Osteoblast (primary cell): ENCODE results near the gene TRPV3. TPM values are rescaled to one million over a fixed set of nuclear protein-coding genes. Genes with fewer than 3 reads are reported as not detected.
A peak's percentile ranks its signal among the peaks of the same experiment; 100 is the strongest.
"Not testable (repeated sequence)": the region's sequence is repeated elsewhere in the genome, so short reads cannot be mapped to it uniquely, and the experiment has no call there.

Experiments
- DNase-seq: peaks from one replicate; pipeline ENCODE4 v3.0.0; 2011; ENCODE audit warnings: low spot score, mixed read lengths; ENCODE audit not compliant: insufficient read length; ENCODE audit errors: missing footprints
- H2AFZ ChIP-seq: 2 replicates; pipeline ENCODE4 v1.6.0; 2011; ENCODE audit warnings: mild to moderate bottlenecking, low read length
- H3K27ac ChIP-seq: 2 replicates; pipeline ENCODE4 v1.5.1; 2011; ENCODE audit warnings: mild to moderate bottlenecking, low read depth, low read length, moderate library complexity
- H3K27me3 ChIP-seq: 2 replicates; pipeline ENCODE4 v1.6.0; 2012; ENCODE audit warnings: mild to moderate bottlenecking, control low read depth, inconsistent platforms, low read length, moderate library complexity; ENCODE audit not compliant: insufficient read depth
- H3K36me3 ChIP-seq: 2 replicates; pipeline ENCODE4 v1.5.1; 2011; ENCODE audit warnings: mild to moderate bottlenecking, low read length, control low read depth, moderate library complexity; ENCODE audit not compliant: insufficient read depth
- H3K4me1 ChIP-seq: 2 replicates; pipeline ENCODE4 v1.5.1; 2011; ENCODE audit warnings: mild to moderate bottlenecking, low read length, control low read depth, moderate library complexity; ENCODE audit not compliant: insufficient read depth
- H3K4me2 ChIP-seq: 2 replicates; pipeline ENCODE4 v1.6.0; 2011; ENCODE audit warnings: mild to moderate bottlenecking, low read length; ENCODE audit not compliant: insufficient read depth
- H3K4me3 ChIP-seq: fragments of 200-600 bp; sonication (generic); 3 replicates; pipeline ENCODE4 v1.5.1; 2012; ENCODE audit warnings: mild to moderate bottlenecking, low read length, inconsistent platforms; ENCODE audit not compliant: insufficient read depth
- H3K79me2 ChIP-seq: 2 replicates; pipeline ENCODE4 v1.6.0; 2012; ENCODE audit warnings: mild to moderate bottlenecking, low read length, control low read depth, inconsistent platforms; ENCODE audit not compliant: insufficient read depth
- H3K9me3 ChIP-seq: 2 replicates; pipeline ENCODE4 v1.5.1; 2011; ENCODE audit warnings: low read depth, low read length, control low read depth
- H4K20me1 ChIP-seq: 2 replicates; pipeline ENCODE4 v1.6.0; 2012; ENCODE audit warnings: mild to moderate bottlenecking, low read length, control low read depth; ENCODE audit not compliant: insufficient read depth
- CTCF ChIP-seq: IDR thresholded peaks from 2 replicates; pipeline ENCODE4 v1.5.1; 2011; ENCODE audit warnings: mild to moderate bottlenecking, low read depth, low read length, moderate library complexity; ENCODE audit errors: extremely low read depth
- total RNA-seq: library from RNA; depleted of rRNA; stranded (reverse); fragments of >200 nt; gene quantifications from 2 replicates; pipeline ENCODE4 v1.2.3, GENCODE V29; 2012

Gene TRPV3
- total RNA-seq, 1 donor: 0.36 TPM

GRCh38 chr17:3569534-3570137, 12.0 kb upstream of the TRPV3 start:
- Histone ChIP-seq H3K4me3 (no peak overlapping the region), H3K9me3 (no peaks in the 10 kb centered on the region), H3K4me1 (no peaks in the 10 kb centered on the region), H2AFZ (no peak overlapping the region), H3K79me2 (no peaks in the 10 kb centered on the region), H3K27me3 (no peaks in the 10 kb centered on the region), H3K36me3 (no peaks in the 10 kb centered on the region), H3K27ac (no peak overlapping the region), H4K20me1 (no peaks in the 10 kb centered on the region), H3K4me2 (no peak overlapping the region)
- peak; percentile 51 for DNase-seq
- no peak for TF ChIP-seq CTCF

GRCh38 chr17:3566551-3566950, 8.9 kb upstream of the TRPV3 start:
- no peaks in the 10 kb centered on the region for H3K4me1 ChIP-seq
- H4K20me1 ChIP-seq: no peaks in the 10 kb centered on the region
- H3K9me3 ChIP-seq: no peaks in the 10 kb centered on the region
- no peak overlapping the region for H3K4me3 ChIP-seq
- DNase-seq: peak; percentile 55
- no peaks in the 10 kb centered on the region for H3K36me3 ChIP-seq
- no peak overlapping the region for H3K4me2 ChIP-seq
- H2AFZ ChIP-seq: no peak overlapping the region
- no peak overlapping the region for H3K27ac ChIP-seq
- H3K27me3 ChIP-seq: no peaks in the 10 kb centered on the region
- no peak for TF ChIP-seq CTCF
- no peaks in the 10 kb centered on the region for H3K79me2 ChIP-seq

- TF ChIP-seq CTCF: no peak
- H3K79me2 ChIP-seq: no peaks in the 10 kb centered on the region
- no peaks in the 10 kb centered on the region for H3K4me1 ChIP-seq
- no peaks in the 10 kb centered on the region for H3K9me3 ChIP-seq
- H3K36me3 ChIP-seq: no peaks in the 10 kb centered on the region
- no peak overlapping the region for H3K27ac ChIP-seq
- H3K4me2 ChIP-seq: no peak overlapping the region
- no peaks in the 10 kb centered on the region for H4K20me1 ChIP-seq
- no peak overlapping the region for H3K4me3 ChIP-seq
- peak; percentile 71 for DNase-seq
- H3K27me3 ChIP-seq: no peaks in the 10 kb centered on the region
- no peak overlapping the region for H2AFZ ChIP-seq
These were observed 7.5 kb upstream of the TRPV3 start for GRCh38 chr17:3565143-3565542.

- H3K4me2 ChIP-seq: not testable (repeated sequence)
These were observed 6.6 kb upstream of the TRPV3 start for GRCh38 chr17:3564241-3564640.

More at GRCh38 chr17:3564241-3564640, 6.6 kb upstream of the TRPV3 start:
- H2AFZ ChIP-seq, H3K4me1 ChIP-seq, H3K79me2 ChIP-seq, H3K4me3 ChIP-seq, DNase-seq, H3K27ac ChIP-seq, H3K9me3 ChIP-seq, H4K20me1 ChIP-seq, H3K27me3 ChIP-seq, H3K36me3 ChIP-seq: not testable (repeated sequence)
